Measurements from ENCODE around the gene FAM107A. TPM values are rescaled to one million over a fixed set of nuclear protein-coding genes. Genes with fewer than 3 reads are reported as not detected.

Gene FAM107A
- total RNA-seq, 1 donor from 2014 or later, result 0.63 TPM

- TF ChIP-seq CTCF (IDR thresholded peaks at IDR 0.05; ENCODE audit: insufficient read depth, low read length, poor library complexity, severe bottlenecking), result no peak
- Histone ChIP-seq H3K27me3 (ENCODE audit: control insufficient read depth, insufficient read depth, low read length) (no peaks in the 10 kb centered on the region), H3K36me3 (ENCODE audit: control insufficient read depth, insufficient read depth, low read length) (no peaks in the 10 kb centered on the region), H3K4me3 (ENCODE audit: low read depth, low read length) (no peak overlapping the region)
- DNase-seq (ENCODE audit: low read depth), result no peak
Observed at GRCh38 chr3:58559586-58559985, 17.6 kb downstream of the FAM107A start.

DNA sequence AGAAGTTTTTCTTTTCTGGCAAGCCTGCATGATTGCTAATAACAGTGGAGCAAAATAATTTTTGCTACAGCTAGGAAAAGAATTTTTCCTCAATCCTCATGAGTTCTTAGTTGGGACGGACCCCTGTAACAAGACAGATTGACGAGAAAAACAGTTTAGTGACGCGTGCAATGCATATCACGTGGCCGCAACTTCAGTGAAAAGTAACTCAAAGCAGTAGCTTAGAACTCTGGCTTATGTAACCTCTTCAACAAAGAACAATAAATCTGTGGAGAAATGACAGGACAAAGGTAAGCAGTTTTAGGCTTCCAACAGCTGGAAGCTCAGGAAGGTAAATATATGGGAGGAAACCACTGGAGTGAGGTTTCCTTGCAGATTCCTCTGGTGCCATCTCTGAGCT lies 19.7 kb downstream of the FAM107A start:
- TF ChIP-seq CTCF (IDR thresholded peaks at IDR 0.05; ENCODE audit: insufficient read depth, low read length, poor library complexity, severe bottlenecking), result no peak

GRCh38 chr3:58556761-58557221 lies 20.4 kb downstream of the FAM107A start:
- Histone ChIP-seq H3K36me3 (ENCODE audit: control insufficient read depth, insufficient read depth, low read length) (no peaks in the 10 kb centered on the region), H3K4me3 (ENCODE audit: low read depth, low read length) (no peak overlapping the region), H3K27me3 (ENCODE audit: control insufficient read depth, insufficient read depth, low read length) (peaks cover 3% of the 10 kb centered on the region)
- DNase-seq (ENCODE audit: low read depth), result no peak
- TF ChIP-seq CTCF (IDR thresholded peaks at IDR 0.05; ENCODE audit: insufficient read depth, low read length, poor library complexity, severe bottlenecking), result no peak

More for the DNA sequence above, 19.7 kb downstream of the FAM107A start:
- no peak for DNase-seq (ENCODE audit: low read depth)
- H3K4me3 ChIP-seq (ENCODE audit: low read depth, low read length), result no peak overlapping the region
- no peaks in the 10 kb centered on the region for H3K36me3 ChIP-seq (ENCODE audit: control insufficient read depth, insufficient read depth, low read length)
- H3K27me3 ChIP-seq (ENCODE audit: control insufficient read depth, insufficient read depth, low read length), result no peaks in the 10 kb centered on the region

DNA sequence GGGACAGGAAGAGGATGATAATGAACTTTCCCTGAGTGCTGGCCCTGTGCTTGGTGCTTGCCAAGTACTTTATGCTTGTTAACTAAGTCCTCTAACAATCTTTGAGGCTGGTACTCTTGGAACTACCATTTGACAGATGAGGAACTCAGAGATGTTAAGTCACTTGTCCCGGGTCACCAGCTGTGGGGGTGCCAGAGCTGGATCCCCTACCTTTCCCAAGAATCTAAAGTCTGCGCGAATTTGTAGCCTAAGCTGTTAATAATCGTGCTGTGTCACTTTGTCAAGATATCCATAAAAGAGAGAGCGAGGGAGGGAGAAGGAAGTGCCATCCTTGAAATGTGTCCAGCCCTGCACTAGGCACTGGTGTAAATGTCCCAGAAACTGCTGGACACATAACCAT lies 21.2 kb downstream of the FAM107A start:
- Histone ChIP-seq H3K36me3 (ENCODE audit: control insufficient read depth, insufficient read depth, low read length) (no peaks in the 10 kb centered on the region), H3K4me3 (ENCODE audit: low read depth, low read length) (no peak overlapping the region), H3K27me3 (ENCODE audit: control insufficient read depth, insufficient read depth, low read length) (peaks cover 3% of the 10 kb centered on the region)
- TF ChIP-seq CTCF (IDR thresholded peaks at IDR 0.05; ENCODE audit: insufficient read depth, low read length, poor library complexity, severe bottlenecking), result no peak
- DNase-seq (ENCODE audit: low read depth), result no peak

- Histone ChIP-seq H3K4me3 (ENCODE audit: low read depth, low read length) (no peak overlapping the region), H3K27me3 (ENCODE audit: control insufficient read depth, insufficient read depth, low read length) (peaks cover 3% of the 10 kb centered on the region), H3K36me3 (ENCODE audit: control insufficient read depth, insufficient read depth, low read length) (no peaks in the 10 kb centered on the region)
- no peak for DNase-seq (ENCODE audit: low read depth)
- no peak for TF ChIP-seq CTCF (IDR thresholded peaks at IDR 0.05; ENCODE audit: insufficient read depth, low read length, poor library complexity, severe bottlenecking)
Observed at GRCh38 chr3:58555203-58555602, 22.0 kb downstream of the FAM107A start.

DNA sequence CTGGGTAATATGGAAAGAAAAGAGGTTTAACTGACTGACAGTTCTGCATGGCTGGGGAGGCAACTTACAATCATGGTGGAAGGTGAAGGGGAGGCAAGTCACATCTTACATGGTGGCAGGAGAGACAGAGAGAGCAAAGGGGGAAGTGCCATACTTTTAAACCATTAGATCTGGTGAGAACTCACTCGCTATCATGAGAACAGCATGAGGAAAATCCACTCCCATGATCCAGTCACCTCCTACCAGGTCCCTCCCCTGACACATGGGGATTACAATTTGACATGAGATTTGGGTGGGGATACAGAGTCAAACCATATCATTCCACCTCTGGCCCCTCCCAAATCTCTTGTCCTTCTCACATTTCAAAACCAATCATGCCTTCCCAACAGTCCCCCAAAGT lies 24.2 kb downstream of the FAM107A start:
- no peak for DNase-seq (ENCODE audit: low read depth)
- H3K4me3 ChIP-seq (ENCODE audit: low read depth, low read length), result no peak overlapping the region
- H3K27me3 ChIP-seq (ENCODE audit: control insufficient read depth, insufficient read depth, low read length), result peaks cover 3% of the 10 kb centered on the region
- H3K36me3 ChIP-seq (ENCODE audit: control insufficient read depth, insufficient read depth, low read length), result no peaks in the 10 kb centered on the region
- no peak for TF ChIP-seq CTCF (IDR thresholded peaks at IDR 0.05; ENCODE audit: insufficient read depth, low read length, poor library complexity, severe bottlenecking)
